WTC11 (cell line): Measurements from ENCODE around the gene TTC38. TPM values are rescaled to one million over a fixed set of nuclear protein-coding genes. Genes with fewer than 3 reads are reported as not detected.

Experiments used
- ATAC-seq: fragments of 200-7000 bp; cut with Tn5 transposase; 2 replicates; pipeline ENCODE4 v1.10.0; 2021; ENCODE audit warnings: mild to moderate bottlenecking, moderate library complexity
- CTCF ChIA-PET: fragments of 300-600 bp; sonication (Branson Sonifier 250); formaldehyde crosslinking; loops from one replicate; lab custom pipeline; 2021; ENCODE audit warnings: antibody characterized with exemption; lab: Charles Lee
- POLR2A ChIA-PET: fragments of 350-600 bp; sonication (Branson Sonifier 250); formaldehyde crosslinking; loops from one replicate; lab custom pipeline; 2021; ENCODE audit warnings: antibody characterized with exemption; lab: Charles Lee
- DNase-seq: peaks from one replicate; pipeline ENCODE4 v3.0.0; 2021; ENCODE audit warnings: low spot score
- H3K27ac Mint-ChIP-seq: 2 replicates; pipeline ENCODE4 v1.8.0; 2021; ENCODE audit warnings: mixed read lengths
- H3K27me3 Mint-ChIP-seq: 2 replicates; pipeline ENCODE4 v1.8.0; 2021; ENCODE audit warnings: low read depth, mild to moderate bottlenecking, moderate library complexity, mixed read lengths
- H3K36me3 Mint-ChIP-seq: 2 replicates; pipeline ENCODE4 v1.8.0; 2021; ENCODE audit warnings: mixed read lengths
- H3K4me1 Mint-ChIP-seq: 2 replicates; pipeline ENCODE4 v1.8.0; 2022; ENCODE audit warnings: mixed read lengths
- H3K4me3 Mint-ChIP-seq: 2 replicates; pipeline ENCODE4 v1.8.0; 2021; ENCODE audit warnings: mild to moderate bottlenecking, moderate library complexity, mixed read lengths
- H3K9me3 Mint-ChIP-seq: 2 replicates; pipeline ENCODE4 v1.8.0; 2021; ENCODE audit warnings: mixed read lengths
- CREB1 ChIP-seq: sonication (generic); formaldehyde crosslinking; IDR thresholded peaks from 2 replicates; pipeline ENCODE4 v1.8.0; 2023; ENCODE audit warnings: mild to moderate bottlenecking, missing genetic modification reagents
- CREM ChIP-seq: sonication (generic); formaldehyde crosslinking; IDR thresholded peaks from 2 replicates; pipeline ENCODE4 v1.8.1; 2022; ENCODE audit warnings: mild to moderate bottlenecking, missing genetic modification reagents, moderate library complexity
- E2F5 ChIP-seq: sonication (generic); formaldehyde crosslinking; IDR thresholded peaks from 2 replicates; pipeline ENCODE4 v1.8.1; 2022; ENCODE audit warnings: mild to moderate bottlenecking, moderate library complexity, missing genetic modification reagents
- ELF4 ChIP-seq: sonication (generic); formaldehyde crosslinking; IDR thresholded peaks from 2 replicates; pipeline ENCODE4 v1.8.1; 2022; ENCODE audit warnings: low read depth, mild to moderate bottlenecking, moderate library complexity, missing genetic modification reagents
- ETV6 ChIP-seq: sonication (generic); formaldehyde crosslinking; IDR thresholded peaks from 2 replicates; pipeline ENCODE4 v1.8.1; 2022; ENCODE audit warnings: mild to moderate bottlenecking, missing genetic modification reagents
- GRHL2 ChIP-seq: fragments of 250-450 bp; sonication (Bioruptor Pico); IDR thresholded peaks from 2 replicates; pipeline ENCODE4 v1.8.0; 2022; ENCODE audit warnings: mild to moderate bottlenecking, moderate library complexity; ENCODE audit not compliant: insufficient replicate concordance, severe bottlenecking
- HMGXB4 ChIP-seq: sonication (generic); formaldehyde crosslinking; IDR thresholded peaks from 2 replicates; pipeline ENCODE4 v1.8.1; 2023; ENCODE audit warnings: mild to moderate bottlenecking, moderate library complexity, missing genetic modification reagents
- IRF2 ChIP-seq: sonication (generic); formaldehyde crosslinking; IDR thresholded peaks from 2 replicates; pipeline ENCODE4 v1.8.0; 2022; ENCODE audit warnings: low read depth, missing genetic modification reagents, borderline replicate concordance
- MLX ChIP-seq: sonication (generic); formaldehyde crosslinking; IDR thresholded peaks from 2 replicates; pipeline ENCODE4 v1.8.1; 2023; ENCODE audit warnings: mild to moderate bottlenecking, missing genetic modification reagents, moderate library complexity
- NFATC4 ChIP-seq: fragments of 250-450 bp; sonication (Bioruptor Pico); IDR thresholded peaks from 2 replicates; pipeline ENCODE4 v1.9.0; 2021; ENCODE audit warnings: mild to moderate bottlenecking
- OVOL2 ChIP-seq: fragments of 250-450 bp; sonication (Bioruptor Pico); IDR thresholded peaks from 2 replicates; pipeline ENCODE4 v1.9.0; 2021; ENCODE audit warnings: mild to moderate bottlenecking, borderline replicate concordance
- PREB ChIP-seq: sonication (generic); formaldehyde crosslinking; IDR thresholded peaks from 2 replicates; pipeline ENCODE4 v1.8.1; 2022; ENCODE audit warnings: mild to moderate bottlenecking, missing genetic modification reagents, moderate library complexity, borderline replicate concordance
- SOX15 ChIP-seq: fragments of 250-450 bp; sonication (Bioruptor Pico); IDR thresholded peaks from 2 replicates; pipeline ENCODE4 v1.9.0; 2021; ENCODE audit warnings: mild to moderate bottlenecking
- STAT6 ChIP-seq: sonication (generic); formaldehyde crosslinking; conservative IDR thresholded peaks from 2 replicates; pipeline ENCODE4 v1.8.1; 2023; ENCODE audit warnings: mild to moderate bottlenecking, low read depth, missing genetic modification reagents, moderate library complexity
- TCF7 ChIP-seq: sonication (generic); formaldehyde crosslinking; IDR thresholded peaks from 2 replicates; pipeline ENCODE4 v1.8.0; 2022; ENCODE audit warnings: mild to moderate bottlenecking, low read depth, missing genetic modification reagents, moderate library complexity
- TP53 ChIP-seq: sonication (generic); formaldehyde crosslinking; IDR thresholded peaks from 2 replicates; pipeline ENCODE4 v1.8.1; 2023; ENCODE audit warnings: mild to moderate bottlenecking, missing genetic modification reagents
- ZBTB43 ChIP-seq: sonication (generic); formaldehyde crosslinking; IDR thresholded peaks from 2 replicates; pipeline ENCODE4 v1.8.1; 2023; ENCODE audit warnings: mild to moderate bottlenecking, missing genetic modification reagents
- ZMAT4 ChIP-seq: fragments of 250-450 bp; sonication (Bioruptor Pico); IDR thresholded peaks from 2 replicates; pipeline ENCODE4 v1.9.0; 2021; ENCODE audit warnings: mild to moderate bottlenecking
- ZNF416 ChIP-seq: fragments of 250-450 bp; sonication (Bioruptor Pico); IDR thresholded peaks from 2 replicates; pipeline ENCODE4 v1.9.0; 2021; ENCODE audit warnings: mild to moderate bottlenecking, inconsistent platforms
- total RNA-seq: library from RNA; stranded (reverse); gene quantifications from 3 replicates; pipeline ENCODE4 v1.2.3, GENCODE V29; 2021

TTC38 gene
- total RNA-seq, 1 experiment from 2014 or later, result 20.7 TPM

GRCh38 chr22:46230262-46230901 lies 37.4 kb upstream of the TTC38 start (continued):
- no peak for TF ChIP-seq STAT6
- no peak for TF ChIP-seq TCF7 (CRISPR knock-in tag)
- TF ChIP-seq ETV6 (CRISPR knock-in tag), result no peak
- TF ChIP-seq HMGXB4 (CRISPR knock-in tag), result no peak
- TF ChIP-seq ZBTB43, result no peak
- TF ChIP-seq TP53 (CRISPR knock-in tag), result no peak
- TF ChIP-seq CREM (CRISPR knock-in tag), result no peak
- TF ChIP-seq OVOL2 (CRISPR knock-in tag), result no peak

GRCh38 chr22:46233231-46233630 lies 34.6 kb upstream of the TTC38 start:
- no peaks in the 10 kb centered on the region for H3K27me3 Mint-ChIP-seq
- peaks cover 2% of the 10 kb centered on the region; the same call in 1 of the 2 replicates for H3K36me3 Mint-ChIP-seq
- no peak for TF ChIP-seq NFATC4 (CRISPR knock-in tag)
- TF ChIP-seq, all 79 proteins: peak for 0
- no peak overlapping the region for H3K4me3 Mint-ChIP-seq
- DNase-seq (no peak), ATAC-seq (no peak)
- H3K27ac Mint-ChIP-seq, result 0 out of 2 replicates have a peak overlapping the region, but pooled peaks have one; percentile 18
- ChIA-PET CTCF (no interaction called here), POLR2A (no interaction called here)
- no peaks in the 10 kb centered on the region for H3K9me3 Mint-ChIP-seq
- H3K4me1 Mint-ChIP-seq, result no peaks in the 10 kb centered on the region

GRCh38 chr22:46234969-46235368 lies 32.8 kb upstream of the TTC38 start:
- H3K4me1 Mint-ChIP-seq, result no peaks in the 10 kb centered on the region
- no peaks in the 10 kb centered on the region for H3K27me3 Mint-ChIP-seq
- POLR2A ChIA-PET, result no interaction called here
- DNase-seq, result no peak
- no peak for ATAC-seq
- H3K27ac Mint-ChIP-seq, result no peak overlapping the region
- CTCF ChIA-PET, result interaction anchor here (1.2 kb wide), 1 partner anchor 229 kb away, joined by 3 read pairs; no protein-coding TSS in a partner anchor
- no peaks in the 10 kb centered on the region for H3K9me3 Mint-ChIP-seq
- H3K4me3 Mint-ChIP-seq, result no peak overlapping the region
- H3K36me3 Mint-ChIP-seq, result peaks cover 2% of the 10 kb centered on the region; the same call in 1 of the 2 replicates
- TF ChIP-seq GRHL2 (CRISPR knock-in tag) (no peak), MLX (CRISPR knock-in tag) (no peak), SOX15 (CRISPR knock-in tag) (no peak), ZNF416 (no peak), ELF4 (no peak), CREB1 (CRISPR knock-in tag) (no peak), IRF2 (CRISPR knock-in tag) (no peak), E2F5 (CRISPR knock-in tag) (no peak), ZMAT4 (CRISPR knock-in tag) (no peak), STAT6 (no peak), PREB (no peak)
